CD14-positive monocyte (primary cell): ENCODE measurements around the gene AKAIN1. TPM values are rescaled to one million over a fixed set of nuclear protein-coding genes. Genes with fewer than 3 reads are reported as not detected.

ENCODE experiments used
- DNase-seq, 3 donors: peaks; one replicate each; pipeline ENCODE4 v3.0.0-alpha.2; 2011 to 2022
- H2AFZ ChIP-seq: 2 replicates; pipeline ENCODE4 v1.6.0; 2012; ENCODE audit warnings: mild to moderate bottlenecking, low read depth, low read length, inconsistent platforms; ENCODE audit not compliant: insufficient read depth, poor library complexity, severe bottlenecking
- H3K27ac ChIP-seq, 2 donors: 1 replicate in 1 of 2; 2 replicates in 1 of 2; pipeline ENCODE4 v1.5.1; 2012 to 2013; ENCODE audit warnings: low read length in 2 of 2, control low read depth in 1 of 2, inconsistent platforms in 1 of 2, low read depth in 1 of 2, mild to moderate bottlenecking in 1 of 2
- H3K27me3 ChIP-seq, 2 donors: one replicate each; pipeline versions ENCODE4 v1.6.0 to v1.6.1; 2011 to 2013; ENCODE audit warnings: low read length in 2 of 2; ENCODE audit not compliant: control insufficient read depth in 2 of 2, insufficient read depth in 2 of 2
- H3K36me3 ChIP-seq, 2 donors: replicated peaks in 1 of 2; 1 replicate in 1 of 2; 2 replicates in 1 of 2; pipeline versions ENCODE4 v1.5.1 to v1.6.1; 2012 to 2013; ENCODE audit warnings: low read length in 2 of 2, control low read depth in 1 of 2, inconsistent platforms in 1 of 2, mild to moderate bottlenecking in 1 of 2; ENCODE audit not compliant: insufficient read depth in 2 of 2, control insufficient read depth in 1 of 2
- H3K4me1 ChIP-seq, 2 donors: 1 replicate in 1 of 2; 2 replicates in 1 of 2; pipeline versions ENCODE4 v1.5.1 to v1.6.1; 2012 to 2013; ENCODE audit warnings: low read length in 2 of 2, control low read depth in 1 of 2, inconsistent platforms in 1 of 2, mild to moderate bottlenecking in 1 of 2, moderate library complexity in 1 of 2; ENCODE audit not compliant: insufficient read depth in 2 of 2, control insufficient read depth in 1 of 2
- H3K4me2 ChIP-seq: replicated peaks from 2 replicates; pipeline ENCODE3; 2012; ENCODE audit warnings: low read length, moderate library complexity, mild to moderate bottlenecking; ENCODE audit not compliant: poor library complexity, severe bottlenecking; ENCODE audit errors: extremely low read depth
- H3K4me3 ChIP-seq, 3 experiments: fragments of 200-600 bp in 1 of 3; sonication (generic) in 1 of 3; replicated peaks in 1 of 3; 1 replicate in 2 of 3; 2 replicates in 1 of 3; pipeline ENCODE4 v1.5.1; 2011 to 2013; ENCODE audit warnings: low read length in 3 of 3, mild to moderate bottlenecking in 3 of 3, control low read depth in 2 of 3, low read depth in 2 of 3, inconsistent platforms in 1 of 3, moderate library complexity in 1 of 3
- H3K79me2 ChIP-seq: 2 replicates; pipeline ENCODE4 v1.6.0; 2012; ENCODE audit warnings: mild to moderate bottlenecking, control low read depth, inconsistent platforms, low read length, moderate library complexity; ENCODE audit not compliant: insufficient read depth
- H3K9ac ChIP-seq: 2 replicates; pipeline ENCODE4 v1.6.0; 2017; ENCODE audit warnings: low read length, mild to moderate bottlenecking; ENCODE audit not compliant: insufficient read depth, poor library complexity, severe bottlenecking
- H3K9me3 ChIP-seq, 2 donors: replicated peaks in 1 of 2; 1 replicate in 1 of 2; 2 replicates in 1 of 2; pipeline versions ENCODE4 v1.5.1 to v1.6.1; 2012 to 2013; ENCODE audit warnings: low read length in 2 of 2, control low read depth in 1 of 2; ENCODE audit not compliant: control insufficient read depth in 1 of 2, insufficient read depth in 1 of 2
- H4K20me1 ChIP-seq: 2 replicates; pipeline ENCODE4 v1.6.0; 2012; ENCODE audit warnings: mild to moderate bottlenecking, low read length, control low read depth, moderate library complexity; ENCODE audit not compliant: insufficient read depth
- H3K27ac Mint-ChIP-seq, 7 donors: one replicate each; pipeline ENCODE4 v1.8.0; 2020; ENCODE audit warnings: mild to moderate bottlenecking in 7 of 7, mixed read lengths in 7 of 7, moderate library complexity in 6 of 7, inconsistent platforms in 2 of 7
- H3K27me3 Mint-ChIP-seq, 3 donors: one replicate each; pipeline ENCODE4 v1.8.0; 2021 to 2022; ENCODE audit warnings: low read depth in 3 of 3, mild to moderate bottlenecking in 3 of 3, mixed read lengths in 3 of 3, moderate library complexity in 3 of 3, inconsistent platforms in 1 of 3
- H3K36me3 Mint-ChIP-seq, 2 donors: one replicate each; pipeline ENCODE4 v1.8.0; 2020; ENCODE audit warnings: mixed read lengths in 2 of 2, inconsistent platforms in 1 of 2, mild to moderate bottlenecking in 1 of 2
- H3K4me1 Mint-ChIP-seq: one replicate; pipeline ENCODE4 v1.8.0; 2020; ENCODE audit warnings: mild to moderate bottlenecking, mixed read lengths
- H3K4me3 Mint-ChIP-seq, 2 donors: one replicate each; pipeline ENCODE4 v1.8.0; 2020; ENCODE audit warnings: mild to moderate bottlenecking in 2 of 2, mixed read lengths in 2 of 2, moderate library complexity in 1 of 2
- H3K9me3 Mint-ChIP-seq, 7 donors: one replicate each; pipeline ENCODE4 v1.8.0; 2020 to 2022; ENCODE audit warnings: mixed read lengths in 7 of 7, mild to moderate bottlenecking in 6 of 7, moderate library complexity in 6 of 7, inconsistent platforms in 2 of 7
- WGBS: methylation state at CpG from one replicate; pipeline ENCODE4 v1.1.5; 2013; ENCODE audit warnings: missing lambda C conversion rate; ENCODE audit not compliant: insufficient coverage; 5-methylcytosine and 5-hydroxymethylcytosine counted together
- intact Hi-C, 2 donors: fragments of 100-400 bp; cut with micrococcal nuclease; formaldehyde crosslinking; loops; one replicate each; pipeline versions ENCODE4 v1.15.0 to v1.15.1; 2023
- polyA plus RNA-seq, 3 donors: library from polyadenylated mRNA; depleted of rRNA in 1 of 3; unstranded in 2 of 3; stranded (reverse) in 1 of 3; fragments of 300-500 nt in 2 of 3; fragments of >200 nt in 1 of 3; fragmentation: Illumina TruSeq in 2 of 3; gene quantifications; 1 replicate in 2 of 3; 2 replicates in 1 of 3; pipeline ENCODE4 v1.2.3, GENCODE V29; 2012 to 2021
- TF ChIP-seq, protein P1 (sequence below): fragments of 200-600 bp; IDR thresholded peaks from one replicate; pipeline ENCODE4 v1.8.0; 2022; ENCODE audit warnings: antibody characterized with exemption, mild to moderate bottlenecking

AKAIN1 gene
- polyA plus RNA-seq, 3 donors = not detected

DNA sequence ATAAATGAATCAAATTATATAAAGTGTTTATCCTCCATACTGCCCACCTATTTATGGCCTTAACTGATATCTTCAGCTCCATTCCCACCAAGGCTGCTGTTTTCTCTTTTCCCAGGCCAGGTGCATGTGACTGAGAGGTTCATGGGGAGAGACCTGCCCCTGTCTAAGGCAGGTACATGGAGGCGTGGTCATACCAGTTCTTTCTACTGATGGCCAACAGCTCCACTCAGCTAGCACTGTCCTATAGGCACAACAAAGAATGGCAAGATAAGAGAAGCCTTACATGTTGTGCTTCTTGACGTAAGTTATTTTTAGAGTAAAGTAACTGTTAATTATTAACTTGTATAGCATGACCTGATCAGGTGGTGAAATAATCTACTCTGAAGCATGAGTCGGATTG is 16.8 kb downstream of the AKAIN1 start:
- Mint-ChIP-seq H3K27me3 (peaks cover 2 to 7% (median 6%) of the 10 kb centered on the region in 3 donors), H3K4me1 (no peaks in the 10 kb centered on the region), H3K36me3 (no peaks in the 10 kb centered on the region), H3K4me3 (no peak overlapping the region), H3K9me3 (peaks cover 0 to 2% (median 0%) of the 10 kb centered on the region in 7 donors), H3K27ac (no peak overlapping the region)
- H3K79me2 ChIP-seq = no peaks in the 10 kb centered on the region
- H3K4me1 ChIP-seq = no peaks in the 10 kb centered on the region
- H3K27me3 ChIP-seq = no peaks in the 10 kb centered on the region
- H4K20me1 ChIP-seq = no peaks in the 10 kb centered on the region
- intact Hi-C loops = no loop called here
- no peak overlapping the region for H3K27ac ChIP-seq
- no peaks in the 10 kb centered on the region for H3K9me3 ChIP-seq
- H3K9ac ChIP-seq = no peak overlapping the region
- WGBS = no CpG with 5 or more reads among the region's 3 CpGs
- no peak overlapping the region for H3K4me2 ChIP-seq
- H3K4me3 ChIP-seq = no peak overlapping the region
- TF ChIP-seq, protein P1, sequence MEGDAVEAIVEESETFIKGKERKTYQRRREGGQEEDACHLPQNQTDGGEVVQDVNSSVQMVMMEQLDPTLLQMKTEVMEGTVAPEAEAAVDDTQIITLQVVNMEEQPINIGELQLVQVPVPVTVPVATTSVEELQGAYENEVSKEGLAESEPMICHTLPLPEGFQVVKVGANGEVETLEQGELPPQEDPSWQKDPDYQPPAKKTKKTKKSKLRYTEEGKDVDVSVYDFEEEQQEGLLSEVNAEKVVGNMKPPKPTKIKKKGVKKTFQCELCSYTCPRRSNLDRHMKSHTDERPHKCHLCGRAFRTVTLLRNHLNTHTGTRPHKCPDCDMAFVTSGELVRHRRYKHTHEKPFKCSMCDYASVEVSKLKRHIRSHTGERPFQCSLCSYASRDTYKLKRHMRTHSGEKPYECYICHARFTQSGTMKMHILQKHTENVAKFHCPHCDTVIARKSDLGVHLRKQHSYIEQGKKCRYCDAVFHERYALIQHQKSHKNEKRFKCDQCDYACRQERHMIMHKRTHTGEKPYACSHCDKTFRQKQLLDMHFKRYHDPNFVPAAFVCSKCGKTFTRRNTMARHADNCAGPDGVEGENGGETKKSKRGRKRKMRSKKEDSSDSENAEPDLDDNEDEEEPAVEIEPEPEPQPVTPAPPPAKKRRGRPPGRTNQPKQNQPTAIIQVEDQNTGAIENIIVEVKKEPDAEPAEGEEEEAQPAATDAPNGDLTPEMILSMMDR = no peak
- no peak overlapping the region for H2AFZ ChIP-seq
- DNase-seq = no peak
- H3K36me3 ChIP-seq = no peaks in the 10 kb centered on the region

DNA sequence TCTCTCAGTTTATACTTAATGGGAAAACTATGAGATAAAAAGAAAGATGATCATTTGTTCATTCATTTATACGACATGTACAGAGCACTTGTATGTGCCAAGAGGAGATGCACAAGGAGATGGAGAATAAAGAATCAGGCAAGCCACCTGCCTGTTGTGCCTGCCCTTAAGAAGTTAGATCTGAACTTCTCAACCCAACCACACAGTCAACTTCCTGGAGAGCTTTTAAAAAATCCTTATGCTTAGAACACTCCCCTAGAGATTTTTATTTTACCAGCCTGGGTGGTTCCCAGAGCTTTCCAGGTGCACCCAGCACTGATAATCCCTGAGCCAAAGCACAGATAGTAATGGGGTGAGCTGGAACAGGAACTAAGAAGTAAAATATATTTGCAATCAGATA is 18.5 kb downstream of the AKAIN1 start:
- no CpG with 5 or more reads among the region's 1 CpG for WGBS
- H3K9ac ChIP-seq = no peak overlapping the region
- Mint-ChIP-seq H3K36me3 (no peaks in the 10 kb centered on the region), H3K27me3 (peaks cover 2 to 7% (median 3%) of the 10 kb centered on the region in 3 donors), H3K4me1 (no peaks in the 10 kb centered on the region), H3K9me3 (no peaks in the 10 kb centered on the region), H3K27ac (no peak overlapping the region), H3K4me3 (no peak overlapping the region)
- no peaks in the 10 kb centered on the region for H3K36me3 ChIP-seq
- no peak overlapping the region for H3K4me3 ChIP-seq
- no peak overlapping the region for H2AFZ ChIP-seq
- H3K9me3 ChIP-seq = peaks cover 0 to 2% of the 10 kb centered on the region in 2 donors
- no peak for DNase-seq
- H4K20me1 ChIP-seq = no peaks in the 10 kb centered on the region
- no peaks in the 10 kb centered on the region for H3K79me2 ChIP-seq
- H3K4me1 ChIP-seq = no peaks in the 10 kb centered on the region
- TF ChIP-seq, protein P1 = no peak
- no peak overlapping the region for H3K4me2 ChIP-seq
- H3K27ac ChIP-seq = no peak overlapping the region
- intact Hi-C loops = no loop called here
- no peaks in the 10 kb centered on the region for H3K27me3 ChIP-seq
